IMR-90 (cell line): Measurements from ENCODE around the gene SQSTM1. TPM values are rescaled to one million over a fixed set of nuclear protein-coding genes. Genes with fewer than 3 reads are reported as not detected.

Experiments used
- ATAC-seq: fragments of 200-7000 bp; cut with Tn5 transposase; 2 replicates; pipeline ENCODE4 v1.9.1; 2020; ENCODE audit warnings: low read depth, mild to moderate bottlenecking, moderate library complexity
- BruUV-seq: library from RNA; stranded (reverse); fragments of 400-500 nt; replicated peaks from 2 replicates; lab custom pipeline; 2021; lab: Mats Ljungman, UMichigan
- CTCF ChIA-PET: fragments of 300-600 bp; formaldehyde crosslinking; extraction: SDS; loops from one replicate; lab custom pipeline; 2021; ENCODE audit warnings: antibody characterized with exemption; lab: Yijun Ruan, JAX
- POLR2A ChIA-PET: fragments of 300-600 bp; sonication (Branson Sonifier 250); formaldehyde crosslinking; loops from one replicate; lab custom pipeline; 2022; ENCODE audit warnings: antibody characterized with exemption; ENCODE audit not compliant: unreplicated experiment; lab: Charles Lee
- DNase-seq: peaks from one replicate; pipeline ENCODE4 v3.0.0; 2013
- H2AFZ ChIP-seq: replicated peaks from 2 replicates; pipeline ENCODE3; 2013; ENCODE audit warnings: low read length, mild to moderate bottlenecking; ENCODE audit not compliant: poor library complexity
- H2AK5ac ChIP-seq: 2 replicates; pipeline ENCODE4 v1.6.1; 2013; ENCODE audit warnings: low read depth, low read length, inconsistent platforms
- H2AK9ac ChIP-seq: replicated peaks from 2 replicates; pipeline ENCODE3; 2013; ENCODE audit warnings: mild to moderate bottlenecking, low read depth, low read length, moderate library complexity; ENCODE audit not compliant: poor library complexity
- H2BK120ac ChIP-seq: 2 replicates; pipeline ENCODE4 v1.6.1; 2013; ENCODE audit warnings: low read depth, low read length, inconsistent platforms
- H2BK15ac ChIP-seq: 3 replicates; pipeline ENCODE4 v1.6.1; 2013; ENCODE audit warnings: low read depth, low read length, inconsistent platforms
- H2BK20ac ChIP-seq: 2 replicates; pipeline ENCODE4 v1.6.1; 2013; ENCODE audit warnings: low read depth, mild to moderate bottlenecking, inconsistent platforms, low read length, moderate library complexity
- H2BK5ac ChIP-seq: 2 replicates; pipeline ENCODE4 v1.6.1; 2013; ENCODE audit warnings: mild to moderate bottlenecking, low read depth, low read length, inconsistent platforms; ENCODE audit not compliant: poor library complexity, severe bottlenecking
- H3K14ac ChIP-seq: replicated peaks from 2 replicates; pipeline ENCODE4 v1.6.1; 2013; ENCODE audit warnings: low read depth, low read length, inconsistent platforms
- H3K18ac ChIP-seq: 2 replicates; pipeline ENCODE4 v1.6.1; 2013; ENCODE audit warnings: low read depth, low read length, control low read depth
- H3K23ac ChIP-seq: 2 replicates; pipeline ENCODE4 v1.6.1; 2013; ENCODE audit warnings: low read depth, low read length, inconsistent platforms
- H3K27ac ChIP-seq: 2 replicates; pipeline ENCODE4 v1.5.1; 2013; ENCODE audit warnings: mild to moderate bottlenecking, control low read depth, low read length; ENCODE audit not compliant: insufficient read depth
- H3K27me3 ChIP-seq: 2 replicates; pipeline ENCODE4 v1.6.1; 2013; ENCODE audit warnings: low read length; ENCODE audit not compliant: control insufficient read depth, insufficient read depth
- H3K36me3 ChIP-seq: 2 replicates; pipeline ENCODE4 v1.6.1; 2013; ENCODE audit warnings: low read length, mixed read lengths; ENCODE audit not compliant: control insufficient read depth, insufficient read depth
- H3K4ac ChIP-seq: 2 replicates; pipeline ENCODE4 v1.6.1; 2013; ENCODE audit warnings: low read depth, low read length, inconsistent platforms
- H3K4me1 ChIP-seq: 2 replicates; pipeline ENCODE4 v1.6.1; 2013; ENCODE audit warnings: low read length, mixed read lengths; ENCODE audit not compliant: control insufficient read depth, insufficient read depth
- H3K4me2 ChIP-seq: 2 replicates; pipeline ENCODE4 v1.6.1; 2013; ENCODE audit warnings: low read depth, mild to moderate bottlenecking, control low read depth, low read length, moderate library complexity
- H3K4me3 ChIP-seq: 2 replicates; pipeline ENCODE4 v1.5.1; 2013; ENCODE audit warnings: low read depth, mild to moderate bottlenecking, control low read depth, low read length, moderate library complexity; ENCODE audit not compliant: insufficient read depth
- H3K56ac ChIP-seq: 2 replicates; pipeline ENCODE4 v1.6.1; 2013; ENCODE audit warnings: low read length, inconsistent platforms; ENCODE audit not compliant: insufficient read depth; ENCODE audit errors: extremely low read depth
- H3K79me1 ChIP-seq, 2 experiments: 2 replicates each; pipeline ENCODE4 v1.6.1; 2013; ENCODE audit warnings: low read length in 2 of 2, inconsistent platforms in 1 of 2, low read depth in 1 of 2
- H3K9ac ChIP-seq: 2 replicates; pipeline ENCODE4 v1.6.1; 2013; ENCODE audit warnings: low read depth, low read length, control low read depth
- H3K9me1 ChIP-seq: 2 replicates; pipeline ENCODE4 v1.6.1; 2013; ENCODE audit warnings: low read length, inconsistent platforms; ENCODE audit not compliant: insufficient read depth
- H3K9me3 ChIP-seq: 2 replicates; pipeline ENCODE4 v1.6.1; 2013; ENCODE audit warnings: low read length; ENCODE audit not compliant: control insufficient read depth, insufficient read depth
- H4K20me1 ChIP-seq: 2 replicates; pipeline ENCODE4 v1.6.1; 2013; ENCODE audit warnings: low read length, inconsistent platforms; ENCODE audit not compliant: insufficient read depth
- H4K5ac ChIP-seq: 2 replicates; pipeline ENCODE4 v1.6.1; 2013; ENCODE audit warnings: mild to moderate bottlenecking, low read depth, low read length, control low read depth
- H4K8ac ChIP-seq, 2 experiments: 2 replicates each; pipeline ENCODE4 v1.6.1; 2013; ENCODE audit warnings: low read depth in 2 of 2, low read length in 2 of 2, control low read depth in 1 of 2, inconsistent platforms in 1 of 2
- H4K91ac ChIP-seq: 2 replicates; pipeline ENCODE4 v1.6.1; 2013; ENCODE audit warnings: low read depth, low read length, inconsistent platforms; ENCODE audit not compliant: insufficient read depth
- CHD1 ChIP-seq: IDR thresholded peaks from 2 replicates; pipeline ENCODE4 v1.6.1; 2012; ENCODE audit warnings: low read depth, low read length, improper control_type of control experiment
- POLR2A ChIP-seq: IDR thresholded peaks from 2 replicates; pipeline ENCODE4 v1.6.1; 2012; ENCODE audit warnings: mild to moderate bottlenecking, low read depth, low read length
- RCOR1 ChIP-seq: IDR thresholded peaks from 2 replicates; pipeline ENCODE4 v1.6.1; 2012; ENCODE audit warnings: mild to moderate bottlenecking, low read length, improper control_type of control experiment; ENCODE audit not compliant: insufficient replicate concordance
- RFX5 ChIP-seq: IDR thresholded peaks from 2 replicates; pipeline ENCODE4 v1.8.0; 2012; ENCODE audit warnings: low read depth, mild to moderate bottlenecking, low read length, moderate library complexity
- WGBS, 2 experiments: methylation state at CpG; one replicate each; pipeline versions ENCODE4 v1.1.5 to v1.1.7; 2013; ENCODE audit warnings: missing lambda C conversion rate in 2 of 2; ENCODE audit not compliant: insufficient read length in 1 of 2; ENCODE audit errors: extremely low coverage in 2 of 2; 5-methylcytosine and 5-hydroxymethylcytosine counted together
- dilution Hi-C: fragments of 300-500 bp; cut with HindIII; formaldehyde crosslinking; loops from one replicate; pipeline ENCODE4 v1.14.3; 2018; ENCODE audit warnings: low sequenced_read_pairs; ENCODE audit not compliant: unreplicated experiment
- in situ Hi-C: fragments of 300-500 bp; cut with MboI; formaldehyde crosslinking; loops from 3 replicates; pipeline ENCODE4 v1.14.3; 2019; ENCODE audit warnings: low sequenced_read_pairs, inconsistent platforms, mixed read lengths
- intact Hi-C: fragments of 100-400 bp; cut with micrococcal nuclease; formaldehyde crosslinking; loops from 2 replicates; pipeline ENCODE4 v1.10.0; 2022
- polyA plus RNA-seq, 3 experiments: library from polyadenylated mRNA; depleted of rRNA; stranded (reverse); fragments of >200 nt; gene quantifications; 2 replicates each; pipeline ENCODE4 v1.2.3, GENCODE V29; 2012; ENCODE audit warnings: low replicate concordance in 1 of 3
- total RNA-seq: library from RNA; depleted of rRNA; stranded (reverse); fragments of >200 nt; gene quantifications from 2 replicates; pipeline ENCODE4 v1.2.3, GENCODE V29; 2012

Gene SQSTM1
- total and polyA plus RNA-seq, 2 of the 4 experiments (the other 2 are of a cell fraction), result 152 to 184 TPM

DNA sequence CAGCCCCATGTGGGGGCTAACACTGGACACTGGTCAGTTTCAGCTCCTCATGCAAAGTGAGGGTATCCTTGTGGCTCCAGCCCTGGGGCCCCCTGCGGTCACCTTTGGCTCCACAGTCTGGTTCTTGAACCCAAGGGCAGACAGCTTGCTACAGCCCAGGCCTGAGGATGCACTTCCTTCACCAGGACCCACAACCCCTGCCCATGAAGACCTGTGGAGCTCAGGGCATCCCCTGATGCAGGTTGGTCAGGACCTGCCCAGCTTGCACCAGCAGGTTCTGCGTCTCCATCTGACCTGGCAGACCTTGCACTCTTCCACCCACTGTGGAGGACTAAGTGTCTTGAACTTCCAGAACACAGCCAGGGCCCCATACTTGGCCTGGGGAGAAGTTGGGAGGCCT lies 41.6 kb downstream of the SQSTM1 start:
- Histone ChIP-seq H2AK5ac (no peak overlapping the region), H2BK20ac (no peak overlapping the region), H3K18ac (no peak overlapping the region), H3K4me3 (no peak overlapping the region), H3K23ac (no peak overlapping the region), H3K79me1 (peaks cover 12 to 26% of the 10 kb centered on the region in 2 experiments), H2BK5ac (no peak overlapping the region), H2BK120ac (no peak overlapping the region), H3K36me3 (peaks cover 48% of the 10 kb centered on the region), H3K27me3 (no peaks in the 10 kb centered on the region), H4K20me1 (no peaks in the 10 kb centered on the region), H2AFZ (no peak overlapping the region), H3K9me1 (peaks cover 9% of the 10 kb centered on the region; the same call in 1 of the 2 replicates), H3K4ac (no peak overlapping the region), H3K27ac (no peak overlapping the region), H4K5ac (no peak overlapping the region), H2AK9ac (no peak overlapping the region), H3K4me1 (no peaks in the 10 kb centered on the region), H2BK15ac (no peak overlapping the region), H3K14ac (no peak overlapping the region), H3K9ac (no peak overlapping the region), H3K56ac (no peak overlapping the region), H4K91ac (no peak overlapping the region), H3K4me2 (no peak overlapping the region), H4K8ac (no peak overlapping the region), H3K9me3 (peaks cover 5% of the 10 kb centered on the region; the same call in 1 of the 2 replicates)
- BruUV-seq, result TSS peak; percentile 76
- CTCF ChIA-PET, result no interaction called here
- DNase-seq, result no peak
- ATAC-seq, result no peak
- TF ChIP-seq RCOR1, result no peak
- no peak for TF ChIP-seq RFX5
- no peak for TF ChIP-seq POLR2A
- TF ChIP-seq CHD1, result no peak
- in situ Hi-C loops (no loop called here), intact Hi-C loops (no loop called here), dilution Hi-C loops (no loop called here)
- POLR2A ChIA-PET, result no interaction called here
- WGBS, 2 experiments, result 100% methylated on average over 1 of the region's 2 CpGs; no CpG with 5 or more reads in 1 of the 2 experiments
